DMS53 treated with DMSO at 0.1 percent for 48 hours (cell line): Measurements from ENCODE around the gene PTPRF.
"Not testable (repeated sequence)": the region's sequence is repeated elsewhere in the genome, so short reads cannot be mapped to it uniquely, and the experiment has no call there.

Source experiments
- DNase-seq: peaks from one replicate; lab custom pipeline; 2025; ENCODE audit not compliant: unreplicated experiment; lab: John Stamatoyannopoulos, UW

Gene PTPRF

GRCh38 chr1:43622471-43622870 is 91.8 kb downstream of the PTPRF start:
- DNase-seq: no peak

GRCh38 chr1:43622901-43623780 is 92.5 kb downstream of the PTPRF start:
- no peak for DNase-seq

DNA sequence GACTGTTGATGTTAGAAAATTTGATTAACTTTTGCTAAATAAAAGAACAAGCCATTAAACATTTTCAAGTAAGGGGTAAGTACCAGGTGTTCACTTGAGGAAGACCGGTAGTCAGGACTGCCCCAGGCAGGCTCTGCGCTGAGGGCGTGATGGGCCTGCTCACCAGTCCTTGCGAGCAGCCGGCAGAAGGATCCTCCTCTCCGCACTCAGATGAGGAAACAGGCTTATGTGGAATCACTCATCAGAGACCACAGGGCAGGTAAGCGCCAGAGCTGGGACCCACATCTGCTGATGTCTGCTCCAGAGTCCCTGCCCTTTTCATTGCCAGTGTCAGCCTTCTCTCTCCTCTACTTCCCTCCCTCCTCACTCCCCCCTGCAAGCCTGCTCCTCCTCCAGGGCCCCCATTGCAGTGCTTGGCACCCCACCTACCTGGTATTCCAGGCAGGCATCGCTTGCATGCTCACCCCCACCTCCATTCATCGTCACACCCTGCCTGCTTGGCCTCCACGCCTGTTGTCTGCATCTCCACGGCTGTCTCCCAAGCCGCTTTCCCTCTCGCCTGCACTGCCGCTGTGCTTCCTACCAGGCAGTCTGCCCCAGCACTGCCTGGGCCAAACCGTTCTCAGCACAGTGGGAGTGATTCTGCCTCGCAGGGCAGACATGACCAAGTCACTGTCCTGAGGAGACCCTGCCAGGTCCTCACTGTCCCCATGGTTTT is 94.5 kb downstream of the PTPRF start:
- no peak for DNase-seq

- DNase-seq: peak; percentile 48
Observed at GRCh38 chr1:43632135-43632670, 101.5 kb downstream of the PTPRF start.

- DNase-seq: no peak
Observed at GRCh38 chr1:43634721-43635120, 104.0 kb downstream of the PTPRF start.

- no peak for DNase-seq
Observed at GRCh38 chr1:43636006-43636641, 105.4 kb downstream of the PTPRF start.

DNA sequence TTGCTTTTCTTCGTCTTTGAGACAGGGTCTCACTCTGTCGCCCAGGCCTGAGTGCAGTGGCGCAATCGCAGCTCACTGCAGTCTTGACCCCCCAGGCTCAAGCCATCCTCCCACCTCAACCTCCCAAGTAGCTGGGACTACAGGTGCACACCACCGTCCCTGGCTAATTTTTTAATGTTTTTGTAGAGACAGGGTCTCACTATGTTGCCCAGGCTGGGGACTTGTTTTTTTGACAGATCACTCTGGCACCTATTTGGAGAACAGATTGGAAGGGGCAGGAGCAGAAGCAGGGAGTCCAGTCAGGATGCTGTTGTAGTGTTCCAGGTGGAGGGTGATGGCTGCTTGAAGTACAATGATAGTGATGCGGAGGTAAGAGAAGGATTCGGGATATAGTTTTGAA is 106.6 kb downstream of the PTPRF start:
- no peak for DNase-seq

DNA sequence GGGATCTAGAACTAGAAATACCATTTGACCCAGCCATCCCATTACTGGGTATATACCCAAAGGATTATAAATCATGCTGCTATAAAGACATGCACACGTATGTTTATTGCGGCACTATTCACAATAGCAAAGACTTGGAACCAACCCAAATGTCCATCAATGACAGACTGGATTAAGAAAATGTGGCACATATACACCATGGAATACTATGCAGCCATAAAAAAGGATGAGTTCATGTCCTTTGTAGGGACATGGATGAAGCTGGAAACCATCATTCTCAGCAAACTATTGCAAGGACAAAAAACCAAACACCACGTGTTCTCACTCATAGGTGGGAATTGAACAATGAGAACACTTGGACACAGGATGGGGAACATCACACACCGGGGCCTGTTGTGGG is 107.7 kb downstream of the PTPRF start:
- not testable (repeated sequence) for DNase-seq

- peak; percentile 11 for DNase-seq
Observed at GRCh38 chr1:43639976-43640794, 109.5 kb downstream of the PTPRF start.

GRCh38 chr1:43644558-43644957 is 113.9 kb downstream of the PTPRF start:
- no peak for DNase-seq

- DNase-seq: no peak
Observed at GRCh38 chr1:43645461-43645860, 114.8 kb downstream of the PTPRF start.

GRCh38 chr1:43647331-43647730 is 116.6 kb downstream of the PTPRF start:
- DNase-seq: not testable (repeated sequence)

GRCh38 chr1:43648221-43648847 is 117.7 kb downstream of the PTPRF start:
- DNase-seq: peak; percentile 26

DNA sequence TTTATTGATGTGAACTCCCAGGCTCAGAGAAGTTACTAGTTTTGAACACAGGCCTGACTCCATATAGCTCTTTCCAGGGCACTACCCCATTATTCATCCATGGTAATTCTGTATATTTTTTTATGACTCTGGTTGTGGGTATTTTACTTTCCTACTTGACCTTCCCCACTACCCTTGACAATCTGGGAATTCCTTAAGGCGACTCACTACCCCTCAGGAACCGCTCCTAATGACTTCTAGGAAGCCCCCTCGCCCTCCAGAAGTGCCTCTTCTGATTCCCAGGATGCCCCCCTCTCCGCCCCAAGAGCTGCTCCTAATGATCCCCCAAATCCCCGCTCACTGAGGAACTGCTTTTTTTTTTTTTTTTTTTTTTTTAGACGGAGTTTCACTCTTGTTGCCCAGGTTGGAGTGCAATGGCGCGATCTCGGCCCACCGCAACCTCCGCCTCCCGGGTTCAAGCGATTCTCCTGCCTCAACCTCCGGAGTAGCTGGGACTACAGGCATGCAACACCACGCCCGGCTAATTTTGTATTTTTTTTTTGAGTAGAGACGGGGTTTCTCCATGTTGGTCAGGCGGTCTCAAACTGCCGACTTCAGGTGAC is 118.3 kb downstream of the PTPRF start:
- no peak for DNase-seq

DNA sequence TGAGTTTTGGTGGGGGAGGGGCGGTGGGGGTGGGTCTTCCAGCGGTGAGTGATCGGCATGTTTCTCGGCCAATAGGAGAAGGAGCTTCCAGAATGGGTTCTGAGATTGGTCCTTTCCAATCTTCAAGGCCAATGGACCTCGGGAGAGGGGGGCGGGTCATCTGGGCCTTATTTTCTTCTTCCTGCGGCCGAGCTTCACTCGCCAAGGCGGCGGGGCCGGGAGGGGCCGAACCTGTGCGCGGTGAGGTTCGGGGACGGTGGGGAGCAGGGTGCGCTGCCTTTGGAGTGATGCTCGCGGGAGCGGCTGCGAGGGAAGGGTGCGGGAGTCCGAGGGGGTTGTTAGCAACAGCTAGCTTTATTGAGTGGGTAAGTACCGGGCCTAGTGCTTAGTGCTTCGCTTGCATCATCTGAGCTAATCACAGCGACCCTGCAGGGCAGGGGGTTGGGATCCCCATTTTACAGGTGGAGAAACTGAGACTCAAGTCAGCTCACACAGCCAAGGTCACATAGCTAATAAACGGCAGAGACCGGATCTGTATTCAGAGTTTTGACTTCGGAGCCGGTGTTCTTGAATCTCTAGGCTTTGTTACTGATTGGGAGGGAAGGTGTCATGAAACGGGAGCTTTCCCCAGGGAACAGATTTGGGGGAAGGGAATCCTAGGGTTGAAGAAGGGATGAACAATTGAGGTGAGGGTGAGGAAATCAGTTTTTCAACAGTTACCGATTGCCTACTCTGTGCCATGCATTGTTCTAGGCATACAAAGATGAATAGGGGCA is 119.8 kb downstream of the PTPRF start:
- DNase-seq: peak; percentile 95

- DNase-seq: peak; percentile 8
Observed at GRCh38 chr1:43651188-43651587, 120.5 kb downstream of the PTPRF start.

- DNase-seq: no peak
Observed at GRCh38 chr1:43651902-43652301, 121.2 kb downstream of the PTPRF start.

DNA sequence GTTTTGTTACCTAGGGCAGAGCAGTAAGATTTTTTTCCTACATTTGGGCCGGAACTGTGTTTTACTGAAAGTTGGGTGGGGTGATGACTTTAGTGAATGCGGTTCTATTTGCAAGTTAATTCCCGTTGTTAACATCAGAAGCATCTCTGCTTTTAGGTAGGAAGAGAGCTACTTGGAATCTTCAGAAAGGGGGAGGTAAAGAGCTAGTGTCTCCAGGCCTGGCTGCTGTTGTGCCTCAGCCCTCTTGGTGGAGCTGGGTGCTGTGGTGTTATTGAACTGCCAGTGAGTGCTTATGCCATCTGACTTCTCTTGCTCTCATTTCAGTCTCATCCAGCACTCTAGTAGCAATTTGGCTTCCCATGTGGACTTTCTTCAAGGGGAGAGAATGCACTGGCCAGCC is 122.7 kb downstream of the PTPRF start:
- no peak for DNase-seq

DNA sequence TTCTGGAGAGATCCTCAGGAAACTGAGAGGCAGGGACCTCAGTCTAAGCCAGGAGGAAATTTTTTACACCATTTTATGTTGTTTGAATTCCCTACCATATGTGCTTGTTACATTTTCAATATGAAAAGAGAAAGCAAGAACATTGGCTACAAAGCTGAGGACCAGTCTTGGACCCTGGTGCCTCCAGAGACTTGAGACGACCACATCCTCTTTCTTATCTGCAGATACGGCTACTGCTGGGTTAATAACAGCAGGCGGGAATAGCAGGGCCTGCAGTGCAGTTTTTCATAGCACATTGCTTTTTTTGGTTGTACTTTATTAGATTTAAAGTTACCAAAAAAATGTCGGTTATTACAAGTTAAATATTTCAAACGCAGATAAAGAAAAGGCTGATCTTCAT is 123.2 kb downstream of the PTPRF start:
- no peak for DNase-seq
